Inflammatory macrophage treated with lipopolysaccharide for 4 hours (primary cell): ENCODE results near the gene PHLDB2.
A peak's percentile ranks its signal among the peaks of the same experiment; 100 is the strongest.

Experiments used
- DNase-seq: peaks from one replicate; pipeline ENCODE4 v3.0.0-alpha.2; 2020

Gene PHLDB2

DNA sequence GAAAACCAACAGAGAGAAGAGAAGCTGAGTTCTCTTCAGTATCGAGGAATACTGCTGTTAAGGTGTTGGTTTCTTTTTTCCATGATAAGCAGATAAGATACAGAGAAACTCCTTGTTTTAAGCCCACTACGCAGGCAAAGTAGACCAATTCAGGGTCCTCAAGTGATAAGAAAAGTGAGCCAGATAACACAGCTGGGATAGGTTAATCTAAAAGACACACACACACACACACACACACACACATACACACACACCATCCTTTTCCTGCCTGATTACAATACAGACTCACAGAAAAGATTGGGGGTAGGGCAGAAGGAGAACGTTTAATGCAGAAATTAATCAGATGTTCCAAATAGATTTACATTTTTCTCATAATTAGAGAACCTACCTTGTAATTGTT is 6.5 kb upstream of the PHLDB2 start:
- DNase-seq, result no peak

DNA sequence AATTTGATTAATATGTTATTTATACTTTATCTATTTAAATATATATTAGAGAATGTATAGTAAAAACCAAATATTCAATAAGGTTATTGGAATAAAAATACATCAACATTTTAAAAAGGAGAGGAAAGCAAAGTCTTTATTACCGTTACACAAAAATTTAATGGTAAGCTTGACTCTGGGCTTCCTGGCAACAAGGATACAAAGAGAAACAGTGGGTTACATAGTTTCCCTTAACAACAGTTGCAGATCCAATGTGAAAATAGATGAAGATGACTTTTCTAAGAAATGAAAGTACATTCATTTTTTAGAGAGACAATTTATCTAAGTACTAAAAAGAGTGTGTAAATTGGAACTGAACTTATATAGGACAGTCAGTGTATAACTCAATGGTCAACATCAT is 6.0 kb upstream of the PHLDB2 start:
- no peak for DNase-seq

DNA sequence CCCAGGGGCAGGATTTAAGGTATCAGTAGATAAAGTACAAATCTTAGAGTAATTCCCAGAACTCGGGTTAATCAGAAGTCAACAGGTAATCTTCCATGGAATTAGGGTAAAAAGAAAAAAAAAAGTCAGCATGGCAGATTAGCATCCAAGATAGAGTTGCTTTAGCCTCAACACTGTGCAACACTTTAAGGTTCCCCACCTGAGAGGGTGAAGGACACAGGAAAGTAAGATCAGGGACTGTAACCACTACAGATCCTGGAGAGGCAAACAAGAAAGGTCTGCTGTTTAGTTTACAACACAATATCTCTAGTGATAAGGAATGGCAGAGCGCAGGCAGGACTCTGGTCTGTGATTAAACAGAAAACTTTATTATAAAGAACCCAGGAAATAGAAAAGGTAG is 4.1 kb upstream of the PHLDB2 start:
- no peak for DNase-seq

DNA sequence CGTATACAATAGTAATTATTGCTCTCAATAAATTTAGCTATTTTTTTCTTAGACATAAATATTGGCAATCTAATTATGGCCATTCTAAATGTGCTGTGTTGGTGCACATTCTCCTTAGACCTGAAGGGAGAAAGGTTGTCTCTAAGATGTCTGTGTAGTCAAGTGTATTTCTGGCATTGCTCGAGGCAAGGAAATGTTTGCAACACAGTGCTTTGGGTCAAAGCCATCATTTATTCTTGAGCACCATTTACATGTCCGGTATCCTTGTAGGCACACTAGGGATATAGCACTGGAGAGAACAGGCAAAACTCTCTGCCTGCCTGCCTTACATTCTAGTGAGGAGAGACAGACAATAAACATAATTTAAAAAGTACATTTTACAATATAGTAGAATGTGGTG is 2.6 kb upstream of the PHLDB2 start:
- DNase-seq, result no peak

DNA sequence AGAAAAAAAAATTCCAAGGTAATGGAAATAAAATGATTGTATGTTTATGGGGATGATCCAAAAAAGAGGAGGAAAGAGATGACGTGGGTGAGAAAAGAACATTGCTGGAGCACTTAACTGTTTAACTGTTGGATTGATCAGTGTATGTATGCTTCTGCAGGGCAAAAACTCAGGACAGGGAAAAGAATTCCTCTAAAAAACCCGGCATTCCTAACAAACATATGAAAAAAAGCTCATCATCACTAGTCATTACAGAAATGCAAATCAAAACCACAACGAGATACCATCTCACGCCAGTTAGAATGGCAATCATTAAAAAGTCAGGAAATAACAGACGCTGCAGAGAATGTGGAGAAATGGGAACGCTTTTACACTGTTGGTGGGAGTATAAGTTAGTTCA is 1.6 kb upstream of the PHLDB2 start:
- DNase-seq, result no peak

DNA sequence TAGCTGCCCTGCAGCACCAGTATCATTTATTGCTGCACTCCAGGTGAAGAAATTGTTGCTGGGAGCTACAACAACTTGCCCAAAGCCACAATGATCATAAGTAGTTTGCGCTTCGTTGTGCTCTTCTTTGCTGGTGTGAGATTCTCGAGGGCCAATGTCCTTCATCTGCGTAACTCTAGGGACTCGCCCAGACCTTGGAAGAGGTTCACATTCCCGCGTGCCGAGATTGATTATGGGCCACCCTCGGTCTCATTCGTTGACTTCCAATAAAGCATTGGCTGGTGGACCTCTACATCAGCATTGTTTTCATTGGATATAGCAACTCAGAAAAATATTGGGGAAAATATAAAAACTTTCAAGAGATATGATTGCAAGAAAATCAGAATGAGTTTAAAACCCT is 423 bp upstream of the PHLDB2 start:
- no peak for DNase-seq

DNA sequence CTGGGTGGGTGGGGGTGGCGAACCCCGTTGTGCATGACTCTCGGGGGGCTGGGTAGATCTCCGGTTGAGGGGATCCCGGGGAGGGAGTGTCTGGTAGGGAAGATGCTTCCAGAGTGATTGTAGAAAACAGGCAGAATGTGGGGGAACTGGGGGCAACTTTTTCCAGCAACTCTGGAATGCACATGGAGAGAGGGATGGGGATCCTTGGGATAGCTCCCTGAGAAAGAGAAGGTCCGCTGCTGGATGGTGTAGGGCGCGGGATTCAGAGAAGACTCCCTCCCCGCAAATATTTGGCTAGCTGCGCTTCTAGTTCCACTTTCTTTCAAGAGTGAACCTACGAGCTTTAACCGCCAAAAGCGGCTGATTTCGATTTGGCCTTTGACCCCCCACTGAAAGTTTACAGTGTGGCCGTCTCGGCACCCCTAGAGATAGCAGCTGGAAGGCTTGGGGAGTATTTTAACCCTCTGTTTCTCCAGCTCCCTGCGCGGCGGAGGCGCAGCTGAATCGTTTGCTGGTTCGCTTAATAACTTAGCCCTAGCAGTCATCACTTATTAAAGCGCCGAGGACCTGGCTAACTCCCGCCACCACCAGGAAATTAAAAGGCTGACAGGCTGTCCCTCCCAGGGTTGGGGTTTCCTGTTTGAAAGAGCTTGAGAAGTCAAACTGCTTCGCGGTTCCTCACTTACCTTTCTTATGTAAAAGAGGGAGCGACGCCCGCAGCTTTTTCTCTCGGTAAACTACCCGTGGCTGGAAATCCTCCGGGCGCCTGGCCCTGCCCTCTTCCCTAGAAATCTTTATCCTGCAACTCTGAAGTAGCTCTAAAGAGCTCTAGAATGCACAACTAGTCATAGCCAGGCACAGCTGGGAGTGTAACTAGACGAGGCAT is 1.2 kb downstream of the PHLDB2 start:
- DNase-seq, result peak; percentile 26

DNA sequence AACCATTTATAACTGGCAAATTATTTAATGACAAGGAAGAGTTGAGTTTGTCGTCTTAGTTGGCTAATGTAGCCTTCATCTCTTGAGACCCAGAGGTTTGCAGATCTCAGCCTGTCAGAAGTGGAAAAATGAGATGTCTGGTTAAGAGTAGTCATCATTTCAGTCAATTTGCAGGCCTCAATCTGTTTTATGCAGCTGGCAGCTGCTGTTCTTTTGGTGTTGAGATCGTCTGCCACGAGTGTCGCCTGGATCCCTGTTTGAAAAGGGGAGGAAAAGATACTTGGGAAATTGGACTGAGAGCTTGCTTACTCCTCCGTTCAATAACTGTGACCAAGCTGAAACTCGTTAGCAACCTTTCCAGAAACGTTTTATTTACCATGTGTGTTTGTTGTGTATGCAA is 2.3 kb downstream of the PHLDB2 start:
- no peak for DNase-seq

DNA sequence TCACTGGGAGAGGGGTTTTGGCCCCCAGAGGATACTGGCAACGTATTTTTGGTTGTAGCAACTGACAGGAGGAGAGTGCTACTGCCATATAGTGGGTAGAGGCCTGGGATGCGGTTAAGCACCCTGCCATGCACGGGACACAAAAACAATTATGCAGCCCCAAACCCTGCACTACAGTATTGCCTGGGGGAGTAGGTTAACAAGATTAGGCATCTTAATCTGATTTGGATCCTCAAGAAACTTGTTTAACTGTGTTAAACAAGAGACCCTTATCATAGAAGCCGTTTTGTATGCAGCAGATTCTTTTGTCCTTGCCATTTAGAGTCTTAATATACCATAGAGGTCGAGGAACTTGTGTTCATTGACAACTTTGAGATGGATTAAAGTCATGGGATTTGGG is 3.4 kb downstream of the PHLDB2 start:
- DNase-seq, result no peak

DNA sequence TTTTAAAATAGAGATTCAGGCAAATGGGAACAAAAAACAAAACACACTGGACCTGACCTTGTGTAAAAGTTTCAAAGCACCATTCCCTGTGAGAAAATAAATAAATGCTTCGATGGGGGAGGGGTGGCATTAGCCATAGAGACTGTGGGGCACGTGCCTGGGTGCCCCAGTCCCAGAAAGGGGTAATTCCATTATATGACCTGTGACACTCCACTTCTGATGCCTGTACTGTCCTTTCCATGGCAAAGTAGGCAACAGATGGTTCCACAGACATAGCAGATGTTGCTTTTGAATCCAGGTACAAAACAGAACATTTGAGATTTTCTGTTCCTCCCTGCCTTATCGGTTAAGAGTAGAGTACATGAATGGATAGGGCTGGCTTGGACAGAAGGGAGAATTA is 3.9 kb downstream of the PHLDB2 start:
- DNase-seq, result no peak

DNA sequence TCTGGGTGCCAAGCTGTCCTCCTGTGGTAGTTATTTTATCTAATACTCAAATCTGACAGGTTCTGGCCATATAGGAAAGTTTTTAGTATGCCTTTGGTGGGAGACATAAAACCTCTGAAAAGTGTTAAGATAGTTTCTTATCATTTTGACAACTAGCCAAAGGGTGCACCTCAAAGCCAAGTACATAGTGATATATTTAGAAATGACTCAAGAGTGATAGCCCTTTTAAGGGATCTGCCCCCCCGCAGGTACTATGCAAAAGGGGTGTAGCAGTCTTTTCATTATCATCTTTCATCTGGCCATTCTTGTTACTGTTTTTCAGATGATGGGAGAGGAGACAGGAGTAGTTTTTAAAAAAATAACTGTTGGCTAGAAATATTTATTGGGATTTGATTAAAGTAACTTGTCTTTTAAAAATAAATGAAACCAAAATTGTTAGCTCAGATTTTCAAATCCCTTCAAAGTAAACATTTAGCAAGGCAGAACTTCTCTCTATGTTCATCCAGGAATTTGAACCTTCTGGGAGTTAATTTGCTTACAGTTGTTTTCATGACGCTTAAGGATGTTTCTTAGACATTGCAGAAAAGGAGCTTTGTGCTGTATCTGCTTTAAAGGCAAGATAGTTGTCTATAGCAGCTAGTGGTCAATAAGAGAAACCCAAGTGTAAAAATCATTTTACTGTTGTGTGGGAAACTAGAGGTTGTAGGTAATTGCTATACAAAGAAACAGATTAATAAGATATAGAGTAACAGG is 5.1 kb downstream of the PHLDB2 start:
- DNase-seq, result no peak

DNA sequence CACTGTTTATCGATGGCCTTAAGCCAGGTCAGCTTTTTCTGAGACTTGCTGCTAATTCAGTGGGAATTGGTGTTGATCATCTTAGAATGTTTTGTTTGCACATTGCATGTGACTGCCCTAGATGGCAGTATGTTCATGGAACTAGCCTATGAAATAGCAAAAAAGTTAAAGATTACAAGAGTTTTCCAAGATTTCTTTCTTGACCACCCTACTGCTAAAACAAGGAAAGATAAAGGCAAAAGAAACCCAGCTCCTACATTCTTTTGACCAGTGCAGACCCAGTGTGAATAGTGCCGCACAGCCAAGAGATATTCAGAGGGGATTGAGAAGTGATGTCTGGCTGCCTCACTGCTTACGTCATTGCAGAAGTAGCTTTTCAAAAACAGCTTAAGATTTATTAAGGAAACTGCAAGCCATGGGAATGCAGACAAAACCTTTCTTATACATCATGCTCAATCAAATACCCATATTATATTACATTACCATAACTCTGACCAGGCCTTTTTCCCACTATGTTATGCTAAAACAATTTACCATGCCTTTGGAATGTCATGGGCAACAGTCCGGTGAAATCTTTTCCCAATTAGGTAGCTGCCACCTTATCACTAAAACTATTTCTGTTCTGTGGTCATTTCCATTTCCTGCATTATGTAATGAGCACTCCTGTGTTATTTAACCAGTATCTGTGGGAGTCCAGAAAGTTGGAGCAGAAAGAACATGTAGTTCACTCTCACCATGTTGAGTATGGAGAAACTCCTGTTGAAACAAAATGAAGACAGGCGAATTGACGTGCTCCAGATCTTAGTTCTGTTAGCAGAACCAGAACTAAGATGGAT is 6.0 kb downstream of the PHLDB2 start:
- no peak for DNase-seq

DNA sequence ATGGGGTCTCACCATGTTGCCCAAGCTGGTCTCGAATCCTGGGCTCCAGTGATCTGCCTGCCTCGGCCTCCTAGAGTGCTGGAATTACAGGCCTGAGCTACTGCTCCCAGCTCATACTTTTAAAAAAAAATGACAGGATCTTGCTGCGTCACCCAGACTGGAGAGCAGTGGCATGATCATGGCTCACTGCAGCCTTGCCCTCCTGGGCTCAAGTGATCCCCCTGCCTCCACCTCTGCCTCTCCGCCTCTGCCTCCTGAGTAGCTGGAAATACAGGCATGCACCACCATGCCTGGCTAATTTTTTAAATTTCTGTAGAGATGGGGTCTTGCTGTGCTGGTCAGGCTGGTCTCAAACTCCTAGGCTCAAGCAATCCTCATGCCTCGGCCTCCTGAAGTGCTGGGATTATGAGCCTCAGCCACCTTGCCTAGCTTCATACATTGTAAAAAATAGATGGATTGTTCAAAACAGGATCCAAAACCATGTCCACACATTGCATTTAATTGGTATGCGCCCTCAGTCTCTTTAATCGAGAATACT is 8.9 kb downstream of the PHLDB2 start:
- no peak for DNase-seq

DNA sequence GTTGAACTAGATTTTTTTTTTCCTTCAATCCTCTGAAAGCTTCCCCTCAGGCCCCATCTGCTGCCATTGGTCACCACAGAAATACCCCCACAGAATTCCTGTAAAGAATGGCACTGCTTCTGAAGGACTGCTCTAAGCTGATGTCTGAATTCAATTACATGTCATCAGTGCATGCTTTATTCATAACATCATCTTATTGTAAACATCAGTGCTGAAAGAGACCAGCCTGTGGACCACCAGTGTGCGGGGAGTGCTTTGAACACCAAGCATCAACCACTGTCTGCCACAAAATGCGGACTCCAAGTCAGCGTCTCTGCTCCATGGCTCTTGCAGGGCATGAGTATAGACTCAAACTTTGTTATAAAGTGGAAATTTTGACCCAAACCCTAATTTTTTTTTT is 11.6 kb downstream of the PHLDB2 start:
- DNase-seq, result no peak

DNA sequence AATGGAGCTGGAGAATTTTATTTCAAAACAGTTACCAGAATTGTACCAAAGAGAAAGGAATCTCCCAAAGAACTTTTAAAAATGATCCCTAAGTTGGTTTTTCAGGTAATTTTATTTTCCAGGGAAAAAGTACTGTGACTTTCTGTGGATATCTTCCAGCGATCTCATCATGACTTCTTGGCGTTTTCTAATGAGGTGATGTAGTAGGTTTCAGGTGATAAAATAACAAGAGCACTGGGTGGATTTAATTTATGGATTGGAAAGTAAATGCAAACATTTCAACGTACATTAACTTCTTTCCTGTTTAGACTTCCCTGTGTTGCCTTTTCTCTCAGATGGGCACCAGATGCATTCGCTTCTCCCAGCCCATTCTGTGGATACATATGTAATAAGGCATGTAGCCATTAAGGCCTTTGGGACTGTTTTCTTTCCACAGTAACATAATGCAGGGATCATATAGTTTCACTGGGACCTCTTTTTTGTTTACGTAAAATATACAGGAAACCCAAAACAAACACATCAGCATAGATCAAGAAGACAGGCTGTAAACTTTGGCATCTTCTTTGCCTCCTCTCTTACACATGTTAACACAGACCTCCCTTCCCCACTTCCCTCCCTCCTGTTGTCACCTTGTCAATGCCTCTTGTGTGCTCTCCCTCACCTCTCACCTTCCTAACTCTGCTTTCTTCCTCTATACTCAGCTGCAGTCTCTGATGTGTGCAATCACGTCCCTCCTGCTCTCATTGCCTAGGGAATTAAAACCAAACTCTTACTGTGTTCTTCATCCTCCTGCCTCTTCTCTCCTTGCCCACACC is 13.0 kb downstream of the PHLDB2 start:
- DNase-seq, result no peak

DNA sequence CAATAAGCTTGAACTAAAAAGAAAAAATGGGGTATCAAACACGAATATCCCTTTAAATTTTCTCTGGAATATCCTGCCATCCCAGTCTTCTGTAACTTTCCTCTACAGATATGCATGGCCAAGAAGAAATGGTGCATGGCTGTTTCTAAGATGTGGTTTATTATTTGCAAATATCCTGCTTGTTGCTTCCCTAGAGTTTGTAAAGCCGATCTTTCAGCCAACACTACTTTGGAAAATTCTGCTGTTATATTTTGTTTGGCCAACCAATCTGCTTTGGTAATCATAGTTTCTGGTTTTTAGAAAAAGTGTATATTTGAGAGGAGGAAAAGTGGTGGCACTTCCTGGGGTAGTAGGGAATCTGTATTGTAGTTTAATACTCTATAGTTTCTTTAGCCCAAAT is 13.9 kb downstream of the PHLDB2 start:
- DNase-seq, result no peak

DNA sequence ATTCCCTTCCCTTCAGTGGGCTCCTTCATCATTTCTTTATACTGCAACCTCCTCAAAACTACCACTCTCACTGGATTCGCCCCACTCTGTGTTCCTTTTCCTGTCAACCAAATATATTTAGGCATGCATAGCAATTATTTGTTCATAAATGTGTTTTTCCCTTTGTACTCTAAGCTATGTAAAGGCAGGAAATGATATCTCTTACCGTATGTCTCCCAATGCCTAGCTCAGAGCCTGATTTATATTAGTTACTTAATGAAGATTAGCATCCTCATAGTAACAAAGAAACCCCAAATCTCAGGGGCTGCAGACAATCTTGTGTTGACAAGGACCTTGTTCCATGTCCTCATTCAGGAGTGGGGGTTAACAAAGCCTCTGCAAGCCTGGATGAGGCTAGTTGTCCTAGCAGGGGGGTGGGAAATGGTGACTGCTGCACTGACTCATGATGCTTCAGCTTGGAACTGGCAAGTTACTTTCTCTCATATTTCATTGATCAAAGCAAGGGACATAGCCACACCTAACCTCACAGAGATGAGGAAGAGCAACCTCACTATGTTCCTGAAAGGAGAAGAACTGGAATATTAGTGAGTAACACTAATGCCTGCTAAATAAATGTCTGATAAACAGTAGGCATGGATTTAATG is 15.2 kb downstream of the PHLDB2 start:
- no peak for DNase-seq

DNA sequence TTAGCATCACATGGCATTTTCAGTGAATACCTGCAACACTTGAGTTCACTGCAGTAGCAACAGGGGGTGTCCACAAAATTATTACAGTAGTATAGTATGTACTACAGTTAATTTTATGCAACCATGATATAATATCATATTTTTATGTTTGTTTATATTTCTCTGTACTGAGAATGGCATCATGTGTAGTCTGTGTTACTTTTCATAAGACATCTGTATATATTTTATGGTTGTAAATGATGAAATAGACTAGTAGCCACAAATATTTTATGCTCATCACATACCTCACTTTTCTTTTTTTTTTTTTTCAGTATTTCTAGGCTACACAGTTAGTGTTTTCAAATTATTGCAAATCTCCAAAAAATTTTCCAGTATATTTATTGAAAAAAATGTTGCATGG is 22.4 kb downstream of the PHLDB2 start:
- no peak for DNase-seq

DNA sequence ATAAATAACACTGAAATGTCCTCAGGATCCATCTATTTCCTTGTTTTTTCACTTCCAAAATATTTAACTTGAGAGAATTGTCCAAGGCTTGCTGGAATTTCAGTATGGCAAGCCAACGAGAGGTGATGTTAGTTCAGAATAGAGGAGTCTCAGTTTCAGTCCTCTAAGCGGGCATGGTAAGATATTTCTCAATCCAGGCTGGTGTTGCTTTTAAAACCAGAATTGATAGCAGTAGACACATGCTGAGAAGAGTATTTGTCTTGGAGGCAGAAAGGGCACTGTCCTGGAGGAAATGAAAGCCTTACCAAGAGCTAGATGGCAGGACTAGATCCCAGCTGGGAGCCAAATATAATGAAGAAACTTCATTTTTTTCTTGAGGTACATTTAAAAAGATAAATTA is 23.1 kb downstream of the PHLDB2 start:
- DNase-seq, result no peak

DNA sequence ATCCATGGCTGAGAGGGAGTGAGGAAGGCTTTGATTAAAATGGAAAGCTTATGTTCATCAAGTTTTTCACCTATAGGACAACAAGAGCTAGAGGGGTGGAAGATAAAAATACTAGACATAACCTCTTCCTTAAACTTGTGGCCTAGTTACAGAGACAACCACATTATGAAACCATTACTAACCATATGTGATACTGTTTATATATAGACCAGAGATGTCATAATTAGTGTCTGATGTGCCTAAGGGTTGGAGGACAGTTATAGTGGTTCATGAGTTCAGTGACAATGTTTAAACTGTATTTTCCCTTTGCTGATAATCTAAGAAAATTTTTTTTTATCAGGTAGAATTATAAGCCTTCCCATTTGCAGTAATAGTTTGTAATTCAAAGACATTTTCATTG is 23.7 kb downstream of the PHLDB2 start:
- DNase-seq, result no peak

DNA sequence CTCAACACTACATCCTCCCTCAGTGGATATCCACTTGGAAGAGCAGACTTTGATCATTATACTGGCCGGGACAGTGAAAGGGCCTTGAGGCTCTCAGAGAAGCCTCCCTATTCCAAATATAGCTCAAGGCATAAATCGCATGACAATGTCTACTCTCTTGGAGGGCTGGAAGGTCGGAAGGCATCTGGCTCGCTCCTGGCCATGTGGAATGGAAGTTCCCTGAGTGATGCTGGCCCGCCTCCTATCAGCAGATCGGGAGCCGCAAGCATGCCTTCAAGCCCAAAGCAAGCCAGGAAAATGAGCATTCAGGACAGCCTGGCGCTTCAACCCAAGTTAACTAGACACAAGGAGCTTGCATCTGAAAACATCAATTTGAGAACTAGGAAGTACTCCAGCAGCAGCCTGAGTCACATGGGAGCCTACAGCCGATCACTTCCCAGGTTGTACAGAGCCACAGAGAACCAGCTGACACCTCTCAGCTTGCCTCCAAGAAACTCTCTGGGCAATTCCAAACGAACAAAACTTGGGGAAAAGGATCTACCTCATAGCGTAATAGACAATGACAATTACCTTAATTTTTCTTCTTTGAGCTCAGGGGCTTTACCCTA is 25.4 kb downstream of the PHLDB2 start:
- no peak for DNase-seq
